ENCODE results near the gene ASTN2. TPM values are rescaled to one million over a fixed set of nuclear protein-coding genes. Genes with fewer than 3 reads are reported as not detected.

Gene ASTN2
- total RNA-seq, 4 donors from 2014 or later: 0.94 to 5.6 (median 3.7) TPM

- TF ChIP-seq POLR2A (IDR thresholded peaks at IDR 0.05) (no peak), CTCF (IDR thresholded peaks at IDR 0.05) (no peak)
- H3K4me3 ChIP-seq (replicated peaks in 1 of 3): no peak overlapping the region
- DNase-seq: no peak
- H3K27me3 ChIP-seq: no peaks in the 10 kb centered on the region
- 70 to 74% methylated on average over 2 of the region's 2 CpGs for WGBS, 2 donors
- no peaks in the 10 kb centered on the region for H3K9me3 ChIP-seq
- no peak overlapping the region for H3K27ac ChIP-seq
- intact Hi-C loops (cut with DNase I): loop anchor here (10.0 kb wide), 1 partner anchor 487 kb away; the partner anchor contains the start of gene PAPPA
- H3K4me1 ChIP-seq: no peaks in the 10 kb centered on the region
- H3K36me3 ChIP-seq: no peaks in the 10 kb centered on the region
Measured at GRCh38 chr9:116641292-116642059, 773.4 kb downstream of the ASTN2 start.

- no peak overlapping the region for H3K4me3 ChIP-seq (replicated peaks in 1 of 3)
- DNase-seq: no peak
- TF ChIP-seq POLR2A (IDR thresholded peaks at IDR 0.05): no peak
- no peak for TF ChIP-seq CTCF (IDR thresholded peaks at IDR 0.05)
- intact Hi-C loops (cut with DNase I): no loop called here
- no peaks in the 10 kb centered on the region for H3K27me3 ChIP-seq
- H3K9me3 ChIP-seq: no peaks in the 10 kb centered on the region
- H3K36me3 ChIP-seq: no peaks in the 10 kb centered on the region
- H3K4me1 ChIP-seq: no peaks in the 10 kb centered on the region
- no peak overlapping the region for H3K27ac ChIP-seq
Measured at GRCh38 chr9:116639251-116639741, 775.6 kb downstream of the ASTN2 start.

GRCh38 chr9:116635908-116636307 lies 778.9 kb downstream of the ASTN2 start:
- no peaks in the 10 kb centered on the region for H3K36me3 ChIP-seq
- no peak for DNase-seq
- H3K27ac ChIP-seq: no peak overlapping the region
- TF ChIP-seq CTCF (IDR thresholded peaks at IDR 0.05) (no peak), POLR2A (IDR thresholded peaks at IDR 0.05) (no peak)
- intact Hi-C loops (cut with DNase I): no loop called here
- H3K9me3 ChIP-seq: no peaks in the 10 kb centered on the region
- no peaks in the 10 kb centered on the region for H3K4me1 ChIP-seq
- H3K4me3 ChIP-seq (replicated peaks in 1 of 3): no peak overlapping the region
- 83 to 92% methylated on average over 2 of the region's 2 CpGs for WGBS, 2 donors
- no peaks in the 10 kb centered on the region for H3K27me3 ChIP-seq

DNA sequence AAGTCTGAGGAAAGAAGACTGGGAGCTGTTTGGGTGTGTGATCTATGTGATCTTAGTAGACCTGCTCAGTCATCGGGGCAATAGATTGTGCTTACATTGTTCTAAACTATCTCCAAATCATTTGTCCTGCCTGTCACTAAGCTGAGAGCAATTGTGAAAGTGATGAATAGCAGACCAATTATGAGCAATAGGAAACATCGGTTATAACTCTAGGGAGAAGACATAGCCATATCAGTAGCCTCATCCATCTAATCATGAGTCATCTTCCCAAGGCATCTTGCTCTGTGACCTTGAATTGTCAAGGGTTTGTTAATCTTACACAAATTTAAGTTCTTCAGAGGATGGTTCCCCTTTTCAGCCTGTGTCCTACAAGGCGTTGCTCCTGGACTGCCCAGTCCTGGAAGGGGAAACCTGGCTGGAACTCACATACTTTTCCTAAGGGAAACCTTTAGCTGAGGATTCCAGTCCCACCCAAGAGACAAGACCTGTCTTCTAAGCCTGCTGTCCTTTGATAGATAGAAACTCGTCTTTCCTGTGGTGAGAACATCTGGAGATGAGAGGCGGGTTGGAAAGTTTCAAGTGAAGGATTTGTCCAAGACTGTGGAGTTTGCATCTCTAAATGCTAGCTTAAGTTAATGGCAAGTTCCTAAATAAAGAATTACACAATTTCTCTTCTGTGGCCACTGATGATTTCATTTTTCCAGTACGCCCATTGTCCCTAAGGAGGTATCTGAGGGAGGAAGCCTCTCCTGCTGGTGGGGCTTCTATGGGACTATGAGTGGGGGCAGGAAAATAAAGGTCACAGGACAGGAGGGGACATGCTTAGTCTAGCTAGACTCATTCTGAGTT lies 781.6 kb downstream of the ASTN2 start:
- WGBS, 2 donors: 73 to 80% methylated on average over 6 of the region's 6 CpGs

More for the DNA sequence above, 781.6 kb downstream of the ASTN2 start:
- Histone ChIP-seq H3K27ac (peak overlapping the region in 1 of 3 donors; percentile 27), H3K4me3 (replicated peaks in 1 of 3) (no peak overlapping the region), H3K4me1 (no peaks in the 10 kb centered on the region), H3K36me3 (no peaks in the 10 kb centered on the region), H3K27me3 (no peaks in the 10 kb centered on the region), H3K9me3 (no peaks in the 10 kb centered on the region)
- TF ChIP-seq POLR2A (IDR thresholded peaks at IDR 0.05): no peak
- no peak for TF ChIP-seq CTCF (IDR thresholded peaks at IDR 0.05)
- DNase-seq: no peak
- intact Hi-C loops (cut with DNase I): no loop called here

Measured in thyroid gland (tissue), 4 donors.